K562 (cell line): ENCODE results near the gene PRKCB. TPM values are rescaled to one million over a fixed set of nuclear protein-coding genes. Genes with fewer than 3 reads are reported as not detected.
A peak's percentile ranks its signal among the peaks of the same experiment; 100 is the strongest.

ENCODE experiments used
- ETV6 ChIP-seq, 3 experiments: fragments of 150-350 bp in 1 of 3; sonication (generic) in 1 of 3; formaldehyde crosslinking in 1 of 3; IDR thresholded peaks; 2 replicates each; pipeline versions ENCODE4 v1.6.1 to v1.8.0; 2014 to 2022; ENCODE audit warnings: borderline replicate concordance in 2 of 3, low read depth in 2 of 3, antibody characterized with exemption in 1 of 3, low read length in 1 of 3, mild to moderate bottlenecking in 1 of 3, missing genetic modification reagents in 1 of 3
- FOS ChIP-seq: IDR thresholded peaks from 3 replicates; pipeline ENCODE4 v1.6.1; 2011; ENCODE audit not compliant: insufficient read length; ENCODE audit errors: extremely low read depth
- HDAC1 ChIP-seq, 2 experiments: fragments of 450-650 bp; IDR thresholded peaks; 2 replicates each; pipeline ENCODE4 v1.6.1; 2016 to 2017; ENCODE audit warnings: inconsistent platforms in 1 of 2, mild to moderate bottlenecking in 1 of 2, moderate library complexity in 1 of 2
- HDAC2 ChIP-seq: fragments of 450-650 bp; IDR thresholded peaks from 2 replicates; pipeline ENCODE4 v1.6.1; 2016; ENCODE audit warnings: mild to moderate bottlenecking
- ILK ChIP-seq: fragments of 450-650 bp; IDR thresholded peaks from 2 replicates; pipeline ENCODE4 v1.6.1; 2016; ENCODE audit warnings: missing genetic modification characterization, low read depth, mild to moderate bottlenecking, missing compliant biosample characterization, moderate library complexity, borderline replicate concordance
- KDM5B ChIP-seq: fragments of 200-600 bp; sonication (generic); IDR thresholded peaks from 2 replicates; pipeline ENCODE4 v1.6.1; 2012; ENCODE audit warnings: low read depth, mild to moderate bottlenecking, moderate library complexity, low read length, control low read depth, inconsistent platforms; ENCODE audit not compliant: insufficient replicate concordance
- L3MBTL2 ChIP-seq: fragments of 450-650 bp; IDR thresholded peaks from 2 replicates; pipeline ENCODE4 v1.6.1; 2016; ENCODE audit warnings: mild to moderate bottlenecking, moderate library complexity
- MTA1 ChIP-seq: fragments of 450-650 bp; IDR thresholded peaks from 2 replicates; pipeline ENCODE4 v1.6.1; 2017; ENCODE audit warnings: borderline replicate concordance
- NEUROD1 ChIP-seq: fragments of 150-350 bp; IDR thresholded peaks from 2 replicates; pipeline ENCODE4 v1.6.1; 2014; ENCODE audit warnings: borderline replicate concordance, low read length, low read depth; ENCODE audit not compliant: partially characterized antibody
- NFIC ChIP-seq: fragments of 450-650 bp; IDR thresholded peaks from 2 replicates; pipeline ENCODE4 v1.6.1; 2017; ENCODE audit warnings: mild to moderate bottlenecking, inconsistent platforms
- PRPF4 ChIP-seq: fragments of 200-400 bp; formaldehyde crosslinking; IDR thresholded peaks from one replicate; pipeline ENCODE4 v1.6.1; 2017; ENCODE audit warnings: low read length, low read depth, mild to moderate bottlenecking; ENCODE audit not compliant: insufficient read depth, poor library complexity, severe bottlenecking
- SMARCC2 ChIP-seq: fragments of 450-650 bp; IDR thresholded peaks from 2 replicates; pipeline ENCODE4 v1.6.1; 2017; ENCODE audit warnings: antibody characterized with exemption, moderate library complexity, mild to moderate bottlenecking, low read depth
- TCF7 ChIP-seq: sonication (generic); IDR thresholded peaks from 2 replicates; pipeline ENCODE4 v1.6.1; 2016; ENCODE audit warnings: antibody characterized with exemption, borderline replicate concordance
- ZNF583 ChIP-seq: fragments of 250-450 bp; sonication (Bioruptor Pico); IDR thresholded peaks from 2 replicates; pipeline ENCODE4 v1.4.0; 2020
- polyA plus RNA-seq, 8 experiments: library from polyadenylated mRNA; depleted of rRNA in 4 of 8; stranded (reverse) in 5 of 8; unstranded in 3 of 8; fragments of >200 nt; fragmentation: Nextera tagmentation in 2 of 8; fragmentation: Illumina TruSeq in 1 of 8; extraction: Ambion mirVana in 2 of 8; extraction: Trizol in 1 of 8; gene quantifications; 2 replicates each; pipeline versions ENCODE4 v1.2.1 to v1.2.3, GENCODE V29; 2011 to 2014; ENCODE audit warnings: inconsistent platforms in 1 of 8, missing spikeins in 1 of 8
- total RNA-seq, 7 experiments: library from RNA; depleted of rRNA in 6 of 7; stranded (reverse); fragments of >200 nt in 6 of 7; fragmentation: Illumina TruSeq in 2 of 7; extraction: Trizol in 2 of 7; gene quantifications; 2 replicates each; pipeline versions ENCODE4 v1.2.1 to v1.2.3, GENCODE V29; 2011 to 2021; ENCODE audit warnings: low replicate concordance in 1 of 7
- TF ChIP-seq, protein P1 (sequence below): fragments of 450-650 bp; formaldehyde crosslinking; IDR thresholded peaks from 2 replicates; pipeline ENCODE4 v1.4.0; 2022; ENCODE audit warnings: missing genetic modification characterization
- TF ChIP-seq, protein P2 (sequence below): fragments of 250-450 bp; sonication (Bioruptor Pico); IDR thresholded peaks from 2 replicates; pipeline ENCODE4 v1.4.0; 2020
- TF ChIP-seq, protein P3 (sequence below), 2 experiments: IDR thresholded peaks in 1 of 2; conservative IDR thresholded peaks in 1 of 2; 2 replicates each; pipeline ENCODE4 v1.6.1; 2016; ENCODE audit warnings: low read depth in 2 of 2, mild to moderate bottlenecking in 1 of 2, missing compliant biosample characterization in 1 of 2, missing genetic modification characterization in 1 of 2, moderate library complexity in 1 of 2

Gene PRKCB
- total and polyA plus RNA-seq, 9 of the 15 experiments (the other 6 are each of a cell fraction or from before 2014, with no cell fraction given): 49.9 to 276 (median 148) TPM

DNA sequence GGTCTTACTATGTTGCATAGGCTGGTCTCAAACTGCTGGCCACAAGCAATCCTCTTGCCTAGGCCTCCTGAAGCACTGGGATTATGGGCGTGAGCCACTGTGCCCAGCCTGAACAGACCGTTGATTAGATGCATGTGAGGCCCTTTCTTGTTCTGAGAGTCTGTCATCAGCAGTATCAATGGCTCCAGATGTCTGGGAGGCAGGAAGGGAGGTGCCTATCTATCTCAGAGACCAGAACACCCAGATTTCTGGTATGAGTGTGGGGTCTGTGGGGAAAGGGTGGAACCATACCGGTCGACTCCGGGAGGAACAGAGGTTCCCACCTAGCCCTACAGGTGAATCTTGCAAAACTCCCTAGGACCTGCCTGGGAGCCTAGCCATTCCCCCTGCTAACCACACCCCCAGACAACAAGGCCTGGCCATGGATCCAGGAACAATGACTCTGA, 71.7 kb downstream of the PRKCB start (continued):
- TF ChIP-seq, protein P1, sequence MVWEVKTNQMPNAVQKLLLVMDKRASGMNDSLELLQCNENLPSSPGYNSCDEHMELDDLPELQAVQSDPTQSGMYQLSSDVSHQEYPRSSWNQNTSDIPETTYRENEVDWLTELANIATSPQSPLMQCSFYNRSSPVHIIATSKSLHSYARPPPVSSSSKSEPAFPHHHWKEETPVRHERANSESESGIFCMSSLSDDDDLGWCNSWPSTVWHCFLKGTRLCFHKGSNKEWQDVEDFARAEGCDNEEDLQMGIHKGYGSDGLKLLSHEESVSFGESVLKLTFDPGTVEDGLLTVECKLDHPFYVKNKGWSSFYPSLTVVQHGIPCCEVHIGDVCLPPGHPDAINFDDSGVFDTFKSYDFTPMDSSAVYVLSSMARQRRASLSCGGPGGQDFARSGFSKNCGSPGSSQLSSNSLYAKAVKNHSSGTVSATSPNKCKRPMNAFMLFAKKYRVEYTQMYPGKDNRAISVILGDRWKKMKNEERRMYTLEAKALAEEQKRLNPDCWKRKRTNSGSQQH (CRISPR knock-in tag): no peak
- TF ChIP-seq, protein P2, sequence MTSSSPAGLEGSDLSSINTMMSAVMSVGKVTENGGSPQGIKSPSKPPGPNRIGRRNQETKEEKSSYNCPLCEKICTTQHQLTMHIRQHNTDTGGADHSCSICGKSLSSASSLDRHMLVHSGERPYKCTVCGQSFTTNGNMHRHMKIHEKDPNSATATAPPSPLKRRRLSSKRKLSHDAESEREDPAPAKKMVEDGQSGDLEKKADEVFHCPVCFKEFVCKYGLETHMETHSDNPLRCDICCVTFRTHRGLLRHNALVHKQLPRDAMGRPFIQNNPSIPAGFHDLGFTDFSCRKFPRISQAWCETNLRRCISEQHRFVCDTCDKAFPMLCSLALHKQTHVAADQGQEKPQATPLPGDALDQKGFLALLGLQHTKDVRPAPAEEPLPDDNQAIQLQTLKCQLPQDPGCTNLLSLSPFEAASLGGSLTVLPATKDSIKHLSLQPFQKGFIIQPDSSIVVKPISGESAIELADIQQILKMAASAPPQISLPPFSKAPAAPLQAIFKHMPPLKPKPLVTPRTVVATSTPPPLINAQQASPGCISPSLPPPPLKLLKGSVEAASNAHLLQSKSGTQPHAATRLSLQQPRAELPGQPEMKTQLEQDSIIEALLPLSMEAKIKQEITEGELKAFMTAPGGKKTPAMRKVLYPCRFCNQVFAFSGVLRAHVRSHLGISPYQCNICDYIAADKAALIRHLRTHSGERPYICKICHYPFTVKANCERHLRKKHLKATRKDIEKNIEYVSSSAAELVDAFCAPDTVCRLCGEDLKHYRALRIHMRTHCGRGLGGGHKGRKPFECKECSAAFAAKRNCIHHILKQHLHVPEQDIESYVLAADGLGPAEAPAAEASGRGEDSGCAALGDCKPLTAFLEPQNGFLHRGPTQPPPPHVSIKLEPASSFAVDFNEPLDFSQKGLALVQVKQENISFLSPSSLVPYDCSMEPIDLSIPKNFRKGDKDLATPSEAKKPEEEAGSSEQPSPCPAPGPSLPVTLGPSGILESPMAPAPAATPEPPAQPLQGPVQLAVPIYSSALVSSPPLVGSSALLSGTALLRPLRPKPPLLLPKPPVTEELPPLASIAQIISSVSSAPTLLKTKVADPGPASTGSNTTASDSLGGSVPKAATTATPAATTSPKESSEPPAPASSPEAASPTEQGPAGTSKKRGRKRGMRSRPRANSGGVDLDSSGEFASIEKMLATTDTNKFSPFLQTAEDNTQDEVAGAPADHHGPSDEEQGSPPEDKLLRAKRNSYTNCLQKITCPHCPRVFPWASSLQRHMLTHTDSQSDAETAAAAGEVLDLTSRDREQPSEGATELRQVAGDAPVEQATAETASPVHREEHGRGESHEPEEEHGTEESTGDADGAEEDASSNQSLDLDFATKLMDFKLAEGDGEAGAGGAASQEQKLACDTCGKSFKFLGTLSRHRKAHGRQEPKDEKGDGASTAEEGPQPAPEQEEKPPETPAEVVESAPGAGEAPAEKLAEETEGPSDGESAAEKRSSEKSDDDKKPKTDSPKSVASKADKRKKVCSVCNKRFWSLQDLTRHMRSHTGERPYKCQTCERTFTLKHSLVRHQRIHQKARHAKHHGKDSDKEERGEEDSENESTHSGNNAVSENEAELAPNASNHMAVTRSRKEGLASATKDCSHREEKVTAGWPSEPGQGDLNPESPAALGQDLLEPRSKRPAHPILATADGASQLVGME: no peak
- TF ChIP-seq HDAC2: peak; percentile 75; the same call in 1 of the 2 replicates
- TF ChIP-seq, protein P3, sequence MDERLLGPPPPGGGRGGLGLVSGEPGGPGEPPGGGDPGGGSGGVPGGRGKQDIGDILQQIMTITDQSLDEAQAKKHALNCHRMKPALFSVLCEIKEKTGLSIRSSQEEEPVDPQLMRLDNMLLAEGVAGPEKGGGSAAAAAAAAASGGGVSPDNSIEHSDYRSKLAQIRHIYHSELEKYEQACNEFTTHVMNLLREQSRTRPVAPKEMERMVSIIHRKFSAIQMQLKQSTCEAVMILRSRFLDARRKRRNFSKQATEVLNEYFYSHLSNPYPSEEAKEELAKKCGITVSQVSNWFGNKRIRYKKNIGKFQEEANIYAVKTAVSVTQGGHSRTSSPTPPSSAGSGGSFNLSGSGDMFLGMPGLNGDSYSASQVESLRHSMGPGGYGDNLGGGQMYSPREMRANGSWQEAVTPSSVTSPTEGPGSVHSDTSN (CRISPR knock-in tag; IDR thresholded peaks at IDR 0.05; ENCODE audit: low read depth): no peak
- TF ChIP-seq, protein P3 (tag; conservative IDR thresholded peaks at IDR 0.05; ENCODE audit: low read depth): peak; percentile 58
- 0 out of 2 replicates have a peak, but pooled peaks have one; percentile 11 for TF ChIP-seq MTA1
- TF ChIP-seq ILK (tag): no peak
- peak; percentile 59; the same call in 1 of the 2 replicates for TF ChIP-seq TCF7
- TF ChIP-seq ETV6 (IDR thresholded peaks at IDR 0.05; ENCODE audit: borderline replicate concordance in 1 of 2, low read depth in 2 of 2, low read length in 1 of 2): peak; percentile 32 to 90; a peak in 3 of 4 replicates
- no peak for TF ChIP-seq ETV6 (CRISPR knock-in tag; IDR thresholded peaks at IDR 0.05; ENCODE audit: borderline replicate concordance)
- peak; percentile 78 for TF ChIP-seq NEUROD1
- TF ChIP-seq KDM5B: no peak
- TF ChIP-seq HDAC1 (IDR thresholded peaks at IDR 0.05): peak in 1 of 2 experiments; percentile 72; a peak in 3 of 4 replicates
- no peak for TF ChIP-seq PRPF4
- 0 out of 2 replicates have a peak, but pooled peaks have one; percentile 38 for TF ChIP-seq L3MBTL2
- TF ChIP-seq ZNF583 (CRISPR knock-in tag): peak; percentile 22; the same call in 1 of the 2 replicates
- TF ChIP-seq NFIC: peak; percentile 83
- TF ChIP-seq SMARCC2: 0 out of 2 replicates have a peak, but pooled peaks have one; percentile 55
- no peak for TF ChIP-seq FOS
